Measurements from ENCODE around the gene GALNT8.

- TF ChIP-seq, protein P1, sequence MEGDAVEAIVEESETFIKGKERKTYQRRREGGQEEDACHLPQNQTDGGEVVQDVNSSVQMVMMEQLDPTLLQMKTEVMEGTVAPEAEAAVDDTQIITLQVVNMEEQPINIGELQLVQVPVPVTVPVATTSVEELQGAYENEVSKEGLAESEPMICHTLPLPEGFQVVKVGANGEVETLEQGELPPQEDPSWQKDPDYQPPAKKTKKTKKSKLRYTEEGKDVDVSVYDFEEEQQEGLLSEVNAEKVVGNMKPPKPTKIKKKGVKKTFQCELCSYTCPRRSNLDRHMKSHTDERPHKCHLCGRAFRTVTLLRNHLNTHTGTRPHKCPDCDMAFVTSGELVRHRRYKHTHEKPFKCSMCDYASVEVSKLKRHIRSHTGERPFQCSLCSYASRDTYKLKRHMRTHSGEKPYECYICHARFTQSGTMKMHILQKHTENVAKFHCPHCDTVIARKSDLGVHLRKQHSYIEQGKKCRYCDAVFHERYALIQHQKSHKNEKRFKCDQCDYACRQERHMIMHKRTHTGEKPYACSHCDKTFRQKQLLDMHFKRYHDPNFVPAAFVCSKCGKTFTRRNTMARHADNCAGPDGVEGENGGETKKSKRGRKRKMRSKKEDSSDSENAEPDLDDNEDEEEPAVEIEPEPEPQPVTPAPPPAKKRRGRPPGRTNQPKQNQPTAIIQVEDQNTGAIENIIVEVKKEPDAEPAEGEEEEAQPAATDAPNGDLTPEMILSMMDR (IDR thresholded peaks at IDR 0.05): no peak
- TF ChIP-seq POLR2A (IDR thresholded peaks at IDR 0.05): no peak
Measured at GRCh38 chr12:4809013-4809448, 88.8 kb downstream of the GALNT8 start.

All from uterus (tissue), 2 donors.